HG03103 (cell line): ENCODE measurements around the gene CBARP.
A peak's percentile ranks its signal among the peaks of the same experiment; 100 is the strongest.

Experiments used
- ATAC-seq: cut with Tn5 transposase; IDR thresholded peaks from one replicate; pipeline ENCODE4 v1.9.1; 2021; ENCODE audit warnings: low read depth; ENCODE audit not compliant: unreplicated experiment

CBARP gene

GRCh38 chr19:1243768-1244692 lies 6.2 kb upstream of the CBARP start:
- no peak for ATAC-seq

DNA sequence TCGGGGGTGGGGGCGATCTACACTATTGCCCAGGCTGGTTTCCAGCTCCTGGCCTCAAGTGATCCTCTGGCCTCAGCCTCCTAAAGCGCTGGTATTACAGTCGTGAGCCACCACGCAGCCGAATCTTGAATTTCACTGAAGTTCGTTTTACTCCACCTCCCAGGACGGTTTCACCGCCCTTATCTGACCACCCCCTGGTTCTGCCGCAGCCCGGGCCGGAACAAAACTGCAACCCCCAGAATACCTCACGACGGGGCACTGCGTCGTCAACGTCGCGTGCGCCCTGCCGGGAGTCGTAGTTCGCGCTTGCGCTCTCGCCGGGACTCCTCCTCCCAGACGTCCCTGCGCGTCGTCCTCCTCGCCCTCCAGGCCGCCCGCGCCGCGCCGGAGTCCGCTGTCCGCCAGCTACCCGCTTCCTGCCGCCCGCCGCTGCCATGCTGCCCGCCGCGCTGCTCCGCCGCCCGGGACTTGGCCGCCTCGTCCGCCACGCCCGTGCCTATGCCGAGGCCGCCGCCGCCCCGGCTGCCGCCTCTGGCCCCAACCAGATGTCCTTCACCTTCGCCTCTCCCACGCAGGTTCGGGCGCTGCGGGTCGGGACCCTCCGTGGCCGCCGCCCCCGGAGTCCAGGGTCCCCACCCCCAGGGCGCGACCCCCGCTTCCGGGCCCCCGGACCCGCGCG lies 3.8 kb upstream of the CBARP start, which contains the start of gene ATP5F1D:
ATP5F1D (plus strand) TSS at position 335 of the 679 bp plus-strand sequence; CDS start at position 435, 100 bp downstream.
- peak; percentile 53 for ATAC-seq

DNA sequence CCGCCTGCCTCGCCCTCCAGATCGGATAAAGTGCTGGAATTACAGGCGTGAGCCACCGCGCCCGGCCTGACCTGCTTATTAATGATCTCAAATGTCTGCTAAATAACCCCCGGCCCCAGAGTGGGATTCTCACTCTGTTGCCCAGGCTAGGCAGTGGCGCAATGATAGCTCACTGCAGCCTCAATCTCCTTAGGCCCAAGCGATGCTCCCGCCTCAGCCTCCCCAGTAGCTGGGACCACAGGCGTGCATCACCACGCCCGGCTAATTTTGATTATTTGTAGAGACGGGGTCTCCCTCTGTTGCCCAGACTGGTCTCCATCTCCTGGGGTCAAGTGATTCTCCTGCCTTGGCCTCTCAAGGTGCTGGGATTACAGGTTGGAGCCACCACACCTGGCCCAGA lies 3.1 kb upstream of the CBARP start:
- no peak for ATAC-seq

- no peak for ATAC-seq
These were observed 2.3 kb upstream of the CBARP start for GRCh38 chr19:1239796-1240737.

GRCh38 chr19:1239420-1239795 lies 1.6 kb upstream of the CBARP start:
- ATAC-seq: no peak

DNA sequence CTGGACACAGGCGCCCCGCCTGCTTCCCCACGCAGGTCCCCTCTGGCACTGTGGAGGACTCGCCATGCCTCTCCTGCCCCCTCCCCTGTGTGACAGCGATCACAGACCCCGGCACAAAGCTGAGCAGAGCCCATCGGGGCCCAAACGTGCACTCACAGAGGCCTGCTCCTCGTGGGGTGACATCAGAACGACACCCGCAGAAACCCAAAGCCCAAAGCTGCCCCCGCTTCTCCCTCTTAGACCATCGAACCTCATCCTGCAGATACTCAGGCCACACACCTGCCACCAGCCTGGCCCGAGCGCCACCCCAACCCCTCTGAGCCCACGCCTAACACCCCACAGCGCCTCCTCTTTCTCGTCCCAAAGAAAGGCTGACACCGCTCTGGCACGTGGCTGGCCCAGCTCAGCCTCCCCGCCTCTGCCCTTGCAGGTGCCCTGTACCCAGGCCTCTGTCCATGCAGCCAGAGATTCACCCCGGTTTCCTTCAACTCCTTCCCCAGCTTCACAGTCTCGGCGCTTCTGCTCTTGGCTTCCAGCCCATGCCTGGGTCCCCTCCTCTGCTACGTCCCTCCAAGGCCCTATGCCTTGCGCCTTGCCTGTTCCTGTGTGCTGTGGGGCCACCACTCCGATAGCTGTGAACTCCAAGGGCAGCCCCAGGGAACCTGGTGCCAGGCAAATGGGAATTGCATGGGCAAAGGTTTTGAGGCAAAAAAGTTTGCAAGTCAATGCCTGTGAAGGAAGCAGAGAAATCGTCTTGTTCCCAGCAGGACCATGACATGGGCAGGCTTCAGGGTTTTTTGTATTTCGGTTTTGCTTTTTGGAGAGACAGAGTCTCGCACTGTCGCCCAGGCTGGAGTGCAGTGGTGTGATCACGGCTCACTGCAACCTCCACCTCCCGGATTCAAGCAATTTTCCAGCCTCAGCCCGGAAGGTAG lies 831 bp upstream of the CBARP start:
- no peak for ATAC-seq

DNA sequence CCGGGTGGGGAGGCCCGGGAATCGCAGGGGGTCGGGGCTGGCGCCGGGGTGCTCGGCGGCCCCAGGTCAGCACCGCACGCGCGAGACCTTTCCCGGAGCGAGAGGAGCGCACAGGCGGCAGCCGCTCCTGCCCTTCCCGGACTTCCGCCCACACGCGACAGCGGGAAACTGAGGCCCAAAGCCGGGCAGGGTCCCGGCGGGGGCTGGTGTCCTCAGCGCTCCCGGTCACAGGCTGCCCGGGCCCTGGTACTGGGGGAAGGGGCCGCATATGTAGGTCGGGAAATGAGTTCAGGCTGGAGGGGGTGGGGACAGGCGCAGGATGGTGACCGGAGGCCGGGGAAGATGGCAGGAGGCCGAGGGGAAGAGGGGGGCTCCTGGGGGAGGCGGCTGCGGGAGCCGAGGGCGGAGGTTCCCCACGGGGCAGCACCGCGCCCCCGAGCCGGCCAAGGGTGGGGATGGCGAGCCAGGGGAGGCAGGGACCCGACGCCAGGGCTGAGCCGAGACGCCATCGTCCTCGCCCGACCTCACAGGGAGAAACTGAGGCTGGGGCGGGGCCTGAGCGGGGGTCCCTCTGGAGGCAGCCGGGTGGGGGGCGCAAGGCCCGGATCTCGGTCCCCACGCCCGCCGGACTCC lies 662 bp downstream of the CBARP start:
- no peak for ATAC-seq

- no peak for ATAC-seq
These were observed 1.2 kb downstream of the CBARP start for GRCh38 chr19:1236576-1236975.

DNA sequence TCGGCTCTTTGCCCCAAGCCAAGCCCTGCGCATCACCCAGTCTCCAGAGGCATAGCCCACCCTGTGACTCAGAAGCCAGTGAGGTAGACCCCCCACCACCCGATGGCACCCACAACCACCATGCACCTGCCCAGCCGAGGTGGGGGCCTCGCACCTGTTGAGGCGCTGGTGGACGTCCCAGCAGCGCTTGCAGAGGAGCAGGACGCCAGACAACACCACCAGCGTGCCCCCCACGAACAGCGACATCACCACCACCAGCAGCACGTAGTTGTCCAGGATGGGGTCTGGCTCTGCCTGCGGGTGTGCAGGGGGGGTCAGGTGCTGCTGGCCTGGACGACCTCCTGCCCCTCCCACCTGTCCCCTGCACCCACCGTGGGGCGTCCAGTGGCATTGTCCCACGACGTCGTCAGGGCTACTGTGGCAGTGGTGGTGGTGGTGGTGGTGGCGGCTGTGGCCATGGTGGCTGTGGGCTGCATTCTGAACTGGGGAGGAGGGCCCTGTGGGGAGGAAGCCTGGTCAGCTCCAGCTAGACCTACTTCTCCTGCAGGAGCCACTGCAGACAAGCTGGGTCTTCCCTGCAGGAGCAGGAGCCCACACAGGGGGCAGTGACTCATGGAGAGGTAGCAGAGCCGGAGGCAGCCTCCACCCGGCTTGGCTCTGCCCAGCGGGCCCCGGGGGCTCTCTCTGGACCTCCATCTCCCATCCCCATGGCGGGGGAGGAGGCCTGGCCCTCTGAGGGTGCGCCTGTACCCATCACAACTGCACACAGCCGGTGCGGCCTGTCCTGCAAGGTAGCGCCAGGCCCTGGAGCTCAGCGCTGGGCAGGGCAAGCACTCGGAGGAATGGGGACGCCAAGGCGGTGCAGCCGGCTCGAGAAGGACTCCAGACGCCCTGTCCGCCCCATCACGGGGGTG lies 1.9 kb downstream of the CBARP start:
- ATAC-seq: no peak

DNA sequence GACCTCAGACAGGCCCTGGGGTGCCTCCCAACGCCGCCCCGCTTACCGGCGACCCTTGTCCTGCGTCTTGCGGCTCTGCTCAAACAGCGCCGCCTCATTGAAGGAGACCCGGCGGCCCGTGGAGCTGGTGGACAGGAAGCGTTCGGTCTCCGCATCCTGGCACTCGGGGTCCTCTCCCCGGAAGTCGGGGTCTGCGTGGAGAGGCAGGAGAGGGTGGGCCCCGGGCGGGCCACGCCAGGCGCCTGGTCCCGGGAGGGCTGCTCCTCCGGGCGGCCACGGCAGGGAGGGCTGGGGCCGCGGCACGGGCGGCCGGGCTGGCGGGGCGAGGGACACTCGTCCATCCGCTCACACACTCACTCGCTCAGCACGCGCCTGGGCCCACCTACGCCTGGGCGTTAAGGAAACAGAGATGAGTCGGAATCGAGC lies 2.8 kb downstream of the CBARP start:
- ATAC-seq: no peak

- ATAC-seq: no peak
These were observed 3.5 kb downstream of the CBARP start for GRCh38 chr19:1234051-1234954.

- no peak for ATAC-seq
These were observed 4.6 kb downstream of the CBARP start for GRCh38 chr19:1233115-1233667.

DNA sequence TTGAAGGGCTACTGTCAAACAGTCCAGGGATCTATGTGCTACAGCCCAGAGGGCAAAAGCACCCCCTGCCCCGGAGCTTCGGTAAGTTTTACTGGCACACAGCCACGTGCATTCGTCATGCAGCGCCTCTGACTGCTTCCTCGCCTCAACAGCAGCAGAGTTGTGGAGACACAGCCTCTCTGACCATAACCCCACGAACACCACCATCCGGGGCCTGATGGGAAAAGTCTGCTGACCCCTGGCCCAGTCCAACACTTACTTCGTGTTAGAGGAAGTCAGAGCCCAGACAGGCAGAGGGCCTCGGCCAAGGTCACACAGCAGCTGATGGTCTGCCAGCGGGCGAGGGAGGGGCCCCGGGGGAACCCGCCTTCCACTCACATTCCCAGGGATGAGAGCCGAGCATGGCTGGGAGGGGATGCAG lies 5.1 kb downstream of the CBARP start:
- no peak for ATAC-seq

DNA sequence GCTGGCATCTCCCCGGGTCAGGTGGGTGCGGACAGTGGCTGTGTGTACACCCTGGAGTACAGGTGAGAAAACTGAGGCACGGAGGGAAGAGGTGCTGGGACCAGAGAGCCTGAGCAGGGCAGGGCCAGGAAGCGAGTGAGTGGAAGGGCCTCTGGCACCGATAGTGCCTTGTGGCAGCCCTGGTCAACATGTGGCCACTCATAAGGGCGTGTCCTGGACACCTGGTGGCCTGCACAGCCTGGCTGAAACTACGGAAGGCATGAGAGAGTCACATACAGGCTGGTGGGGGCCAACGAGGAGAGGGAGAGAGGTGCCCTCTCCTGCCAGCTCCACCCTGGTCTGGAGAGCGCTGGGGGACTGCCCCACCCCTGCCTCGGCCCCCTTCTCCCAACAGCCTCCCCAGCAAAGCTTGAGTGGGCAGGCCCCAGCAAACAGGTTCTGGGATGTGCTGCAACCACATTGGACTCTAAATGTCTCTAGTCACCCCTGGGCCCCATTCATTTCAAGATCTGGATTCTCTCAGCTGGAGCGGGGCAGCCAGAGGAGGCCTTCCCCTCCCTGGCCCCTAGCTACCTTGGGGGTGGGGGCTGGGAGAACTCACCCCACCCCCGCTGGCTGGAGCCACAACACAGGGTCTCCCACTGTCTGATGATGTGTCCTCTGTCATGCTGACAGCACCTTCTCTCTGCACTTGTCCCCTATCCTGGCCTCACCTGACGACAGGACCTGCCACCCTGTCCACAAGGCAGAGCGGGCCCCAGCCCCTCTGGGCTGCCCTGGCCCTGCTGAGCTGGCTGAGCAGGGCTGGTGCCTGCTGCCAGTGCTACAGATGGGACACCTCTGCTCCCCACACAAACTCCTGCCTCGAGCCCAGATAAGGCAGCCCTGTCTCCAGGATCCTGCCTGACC lies 5.8 kb downstream of the CBARP start:
- no peak for ATAC-seq

GRCh38 chr19:1230783-1231489 lies 6.9 kb downstream of the CBARP start:
- no peak for ATAC-seq
